GM12878 (cell line): Measurements from ENCODE around the gene RRAD. TPM values are rescaled to one million over a fixed set of nuclear protein-coding genes. Genes with fewer than 3 reads are reported as not detected.
"Not testable (repeated sequence)": the region's sequence is repeated elsewhere in the genome, so short reads cannot be mapped to it uniquely, and the experiment has no call there.

Source experiments
- ATAC-seq: fragments of 200-7000 bp; cut with Tn5 transposase; 3 replicates; pipeline ENCODE4 v1.9.1; 2020; ENCODE audit warnings: mild to moderate bottlenecking, moderate library complexity
- BruUV-seq: library from RNA; stranded (reverse); fragments of 400-500 nt; replicated peaks from 2 replicates; lab custom pipeline; 2021; lab: Mats Ljungman, UMichigan
- CTCF ChIA-PET: fragments of 300-600 bp; sonication (Branson Sonifier 250); formaldehyde crosslinking; extraction: SDS; loops from one replicate; lab custom pipeline; 2021; ENCODE audit warnings: inconsistent platforms; lab: Yijun Ruan, JAX
- POLR2A ChIA-PET: fragments of 350-600 bp; formaldehyde crosslinking; extraction: SDS; loops from one replicate; lab custom pipeline; 2021; ENCODE audit warnings: inconsistent platforms; lab: Charles Lee
- RAD21 ChIA-PET: fragments of 300-600 bp; sonication (Branson Sonifier 250); formaldehyde crosslinking; loops from one replicate; lab custom pipeline; 2023; ENCODE audit warnings: antibody characterized with exemption; ENCODE audit not compliant: unreplicated experiment; lab: Charles Lee
- SMC1A ChIA-PET: fragments of 300-600 bp; sonication (Branson Sonifier 250); formaldehyde crosslinking; loops from one replicate; lab custom pipeline; 2023; ENCODE audit not compliant: unreplicated experiment, uncharacterized antibody; lab: Charles Lee
- DNase-seq: peaks from one replicate; pipeline ENCODE4 v3.0.0-alpha.2; 2011; ENCODE audit warnings: low read depth, low spot score
- FAIRE-seq: peaks from 3 replicates; lab custom pipeline; 2011; peaks lifted over from hg19 to GRCh38; lab: Jason Lieb, UNC
- H2AFZ ChIP-seq: 2 replicates; pipeline ENCODE4 v1.6.0; 2011; ENCODE audit warnings: low read depth, low read length, control low read depth; ENCODE audit not compliant: control insufficient read depth
- H3K27ac ChIP-seq: 2 replicates; pipeline ENCODE4 v1.5.1; 2011; ENCODE audit warnings: control low read depth; ENCODE audit not compliant: control insufficient read depth, insufficient read depth
- H3K27me3 ChIP-seq, 2 experiments: replicated peaks in 1 of 2; 2 replicates each; pipeline versions ENCODE4 v1.6.0 to v1.6.1; 2011; ENCODE audit warnings: low read length in 1 of 2; ENCODE audit not compliant: control insufficient read depth in 2 of 2, insufficient read depth in 2 of 2
- H3K36me3 ChIP-seq, 2 experiments: 2 replicates each; pipeline ENCODE4 v1.5.1; 2011; ENCODE audit warnings: low read length in 1 of 2; ENCODE audit not compliant: control insufficient read depth in 2 of 2, insufficient read depth in 2 of 2
- H3K4me1 ChIP-seq: 2 replicates; pipeline ENCODE4 v1.6.1; 2011; ENCODE audit warnings: mild to moderate bottlenecking, low read length, moderate library complexity, mixed read lengths; ENCODE audit not compliant: control insufficient read depth, insufficient read depth
- H3K4me2 ChIP-seq: 2 replicates; pipeline ENCODE4 v1.6.0; 2011; ENCODE audit warnings: control low read depth; ENCODE audit not compliant: control insufficient read depth, insufficient read depth
- H3K4me3 ChIP-seq: fragments of 200-600 bp; sonication (generic); 2 replicates; pipeline ENCODE4 v1.5.1; 2016
- H3K79me2 ChIP-seq: 2 replicates; pipeline ENCODE4 v1.6.0; 2011; ENCODE audit warnings: low read length; ENCODE audit not compliant: control insufficient read depth, insufficient read depth
- H3K9ac ChIP-seq: 2 replicates; pipeline ENCODE4 v1.8.0; 2011; ENCODE audit warnings: low read length, control low read depth, mixed read lengths; ENCODE audit not compliant: control insufficient read depth, insufficient read depth
- H3K9me3 ChIP-seq: replicated peaks from 3 replicates; pipeline ENCODE4 v1.5.1; 2011; ENCODE audit warnings: mild to moderate bottlenecking, low read length; ENCODE audit not compliant: control insufficient read depth, insufficient read depth
- H4K20me1 ChIP-seq: 2 replicates; pipeline ENCODE4 v1.6.0; 2011; ENCODE audit not compliant: control insufficient read depth, insufficient read depth
- BMI1 ChIP-seq: fragments of 450-650 bp; IDR thresholded peaks from 2 replicates; pipeline ENCODE4 v1.6.1; 2016; ENCODE audit warnings: mild to moderate bottlenecking, moderate library complexity, borderline replicate concordance
- HCFC1 ChIP-seq: fragments of 150-350 bp; IDR thresholded peaks from 2 replicates; pipeline ENCODE4 v1.6.1; 2014; ENCODE audit warnings: low read length
- POU2F2 ChIP-seq: IDR thresholded peaks from 3 replicates; pipeline ENCODE4 v1.6.1; 2011; ENCODE audit warnings: low read depth, mild to moderate bottlenecking, low read length, borderline replicate concordance
- SPI1 ChIP-seq: IDR thresholded peaks from 2 replicates; pipeline ENCODE4 v1.6.1; 2011; ENCODE audit warnings: low read depth, mild to moderate bottlenecking, low read length, moderate library complexity, borderline replicate concordance; ENCODE audit not compliant: insufficient read depth
- TAF1 ChIP-seq: IDR thresholded peaks from 2 replicates; pipeline ENCODE4 v1.6.1; 2011; ENCODE audit warnings: mild to moderate bottlenecking, low read depth, low read length, borderline replicate concordance
- ZBTB11 ChIP-seq: fragments of 450-650 bp; formaldehyde crosslinking; IDR thresholded peaks from 2 replicates; pipeline ENCODE4 v1.5.0; 2022; ENCODE audit warnings: mild to moderate bottlenecking, missing genetic modification characterization
- ZNF384 ChIP-seq: IDR thresholded peaks from 2 replicates; pipeline ENCODE4 v1.6.1; 2012; ENCODE audit warnings: low read depth, mild to moderate bottlenecking, low read length, improper control_type of control experiment, borderline replicate concordance
- WGBS: methylation state at CpG from one replicate; pipeline ENCODE4 v1.1.6; 2016; ENCODE audit warnings: low lambda C conversion rate; ENCODE audit not compliant: insufficient replicate concordance, insufficient coverage; ENCODE audit errors: missing lambda C conversion rate; 5-methylcytosine and 5-hydroxymethylcytosine counted together
- in situ Hi-C: fragments of 300-500 bp; cut with MboI; formaldehyde crosslinking; loops from 9 replicates; pipeline ENCODE4 v1.14.3; 2018; ENCODE audit warnings: mixed read lengths
- intact Hi-C: fragments of 100-400 bp; cut with micrococcal nuclease; formaldehyde crosslinking; loops from one replicate; pipeline ENCODE4 v1.14.2; 2022; ENCODE audit not compliant: unreplicated experiment
- polyA plus RNA-seq, 11 experiments: library from polyadenylated mRNA; depleted of rRNA in 4 of 11; unstranded in 6 of 11; stranded (reverse) in 5 of 11; fragments of >200 nt; fragmentation: Nextera tagmentation in 4 of 11; fragmentation: Illumina TruSeq in 1 of 11; extraction: Ambion mirVana in 4 of 11; extraction: Trizol in 1 of 11; gene quantifications; 1 replicate in 1 of 11; 2 replicates in 10 of 11; pipeline versions ENCODE4 v1.2.1 to v1.2.3, GENCODE V29; 2011 to 2016; ENCODE audit warnings: inconsistent platforms in 2 of 11, missing spikeins in 2 of 11, low read depth in 1 of 11
- total RNA-seq, 4 experiments: library from RNA; depleted of rRNA in 3 of 4; stranded (reverse); fragments of >200 nt in 3 of 4; fragmentation: Illumina TruSeq in 1 of 4; extraction: Trizol in 1 of 4; gene quantifications; 2 replicates each; pipeline versions ENCODE4 v1.2.1 to v1.2.3, GENCODE V29; 2013 to 2021

RRAD gene
- total and polyA plus RNA-seq, 10 of the 15 experiments (the other 5 are each of a cell fraction or from before 2014, with no cell fraction given), result 0.11 to 8.5 (median 2.8) TPM

DNA sequence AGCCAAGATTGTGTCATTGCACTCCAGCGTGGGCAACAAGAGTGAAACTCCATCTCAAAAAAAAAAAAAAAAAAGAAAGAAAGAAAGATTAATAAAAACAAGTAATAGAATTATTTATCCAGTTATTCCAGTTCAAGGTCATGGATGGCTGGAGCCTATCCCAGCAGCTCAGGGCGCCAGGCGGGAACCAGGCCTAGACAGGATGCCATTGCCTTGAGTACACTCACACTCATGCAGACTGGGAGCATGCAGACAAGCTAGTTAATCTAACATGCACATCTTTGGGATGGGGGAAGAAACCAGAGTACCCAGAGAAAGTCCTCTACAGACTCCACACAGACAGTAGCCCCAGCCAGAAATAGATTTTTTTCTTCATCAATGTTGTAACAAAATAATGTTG is 27.1 kb downstream of the RRAD start (continued):
- TF ChIP-seq ZNF384, result no peak
- no peak for TF ChIP-seq TAF1
- TF ChIP-seq SPI1, result no peak
- no peak for TF ChIP-seq HCFC1
- no peak for TF ChIP-seq BMI1
- TF ChIP-seq POU2F2, result no peak
- TF ChIP-seq ZBTB11 (CRISPR knock-in tag), result no peak

DNA sequence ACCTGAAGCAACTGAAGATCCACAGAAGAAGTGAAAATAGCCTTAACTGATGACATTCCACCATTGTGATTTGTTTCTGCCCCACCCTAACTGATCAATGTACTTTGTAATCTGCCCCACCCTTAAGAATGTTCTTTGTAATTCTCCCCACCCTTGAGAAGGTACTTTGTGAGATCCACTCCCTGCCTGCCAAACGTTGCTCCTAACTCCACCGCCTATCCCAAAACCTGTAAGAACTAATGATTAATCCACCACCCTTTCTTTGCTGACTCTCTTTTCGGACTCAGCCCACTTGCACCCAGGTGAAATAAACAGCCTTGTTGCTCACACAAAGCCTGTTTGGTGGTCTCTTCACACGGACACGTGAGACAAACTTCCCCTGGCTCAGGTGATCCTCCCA is 28.7 kb downstream of the RRAD start:
- H3K27ac ChIP-seq, H3K4me1 ChIP-seq, H3K9me3 ChIP-seq, ATAC-seq, BruUV-seq, POLR2A ChIA-PET, H3K4me2 ChIP-seq, intact Hi-C loops, H3K9ac ChIP-seq, DNase-seq, H2AFZ ChIP-seq, H4K20me1 ChIP-seq, in situ Hi-C loops, H3K4me3 ChIP-seq, FAIRE-seq, H3K36me3 ChIP-seq, H3K27me3 ChIP-seq, H3K79me2 ChIP-seq: not testable (repeated sequence)
- WGBS, result 41% methylated on average over 5 of the region's 5 CpGs
- ChIA-PET RAD21 (interaction anchor here (1.9 kb wide), 1 partner anchor 32 kb away, joined by 6 read pairs; no protein-coding TSS in a partner anchor), CTCF (interaction anchor here (0.6 to 9.7 kb wide), 2 partner anchors 26 to 29 kb away, joined by 3 to 77 read pairs; partner anchors contain the start of gene RRAD), SMC1A (interaction anchor here (3.0 kb wide), 1 partner anchor 32 kb away, joined by 9 read pairs; no protein-coding TSS in a partner anchor)
